ENCODE results near the gene DERL3. TPM values are rescaled to one million over a fixed set of nuclear protein-coding genes. Genes with fewer than 3 reads are reported as not detected.

The DERL3 gene
- polyA plus RNA-seq, 1 experiment: 0.27 TPM

DNA sequence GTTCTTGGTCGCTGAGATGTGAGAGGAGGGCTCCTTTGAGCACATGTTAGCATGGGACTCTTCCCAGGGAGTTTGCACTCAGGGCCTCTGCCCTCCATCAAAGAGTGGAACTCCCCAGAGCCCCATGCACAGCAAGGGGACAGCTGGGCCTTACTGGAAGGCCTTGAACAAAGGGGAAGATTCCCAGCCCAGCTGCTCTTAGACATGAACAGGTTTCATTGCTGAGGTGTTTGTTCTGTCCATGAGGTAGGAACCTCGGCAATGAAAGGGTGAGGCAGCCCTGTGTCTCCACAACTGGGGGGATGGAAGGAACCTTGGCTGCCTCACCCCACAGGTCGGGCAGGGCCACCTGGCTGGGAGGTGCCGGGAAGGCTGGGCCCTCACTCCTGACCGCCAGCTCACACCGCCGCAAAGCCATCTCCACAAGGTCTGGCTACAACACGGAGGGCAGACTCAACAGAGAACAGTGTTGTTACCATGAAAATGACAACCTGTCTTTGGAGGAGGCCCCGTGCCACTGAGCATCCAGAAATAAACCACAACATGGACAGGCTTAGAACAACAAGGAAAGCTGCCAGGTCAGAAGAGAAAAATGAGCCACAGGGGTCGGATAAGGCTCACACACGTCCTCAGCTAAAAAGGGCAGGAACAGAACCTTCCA lies 3.2 kb downstream of the DERL3 start:
- ChIA-PET POLR2A (no interaction called here), CTCF (interaction anchor here (0.6 to 1.8 kb wide), 4 partner anchors 14 to 67 kb away, joined by 3 to 6 read pairs (median 4); no protein-coding TSS in a partner anchor)
- H3K27ac ChIP-seq (ENCODE audit: low read depth, low read length): no peak overlapping the region
- H3K4me3 ChIP-seq (ENCODE audit: low read depth, low read length): no peak overlapping the region
- DNase-seq (ENCODE audit: low read depth, low spot score): no peak
- no peaks in the 10 kb centered on the region for H3K27me3 ChIP-seq (ENCODE audit: control insufficient read depth, insufficient read depth, low read length)
- peaks cover 13% of the 10 kb centered on the region; the same call in 1 of the 2 replicates for H3K9me3 ChIP-seq (ENCODE audit: control insufficient read depth, insufficient read depth, low read length)
- TF ChIP-seq, protein P1, sequence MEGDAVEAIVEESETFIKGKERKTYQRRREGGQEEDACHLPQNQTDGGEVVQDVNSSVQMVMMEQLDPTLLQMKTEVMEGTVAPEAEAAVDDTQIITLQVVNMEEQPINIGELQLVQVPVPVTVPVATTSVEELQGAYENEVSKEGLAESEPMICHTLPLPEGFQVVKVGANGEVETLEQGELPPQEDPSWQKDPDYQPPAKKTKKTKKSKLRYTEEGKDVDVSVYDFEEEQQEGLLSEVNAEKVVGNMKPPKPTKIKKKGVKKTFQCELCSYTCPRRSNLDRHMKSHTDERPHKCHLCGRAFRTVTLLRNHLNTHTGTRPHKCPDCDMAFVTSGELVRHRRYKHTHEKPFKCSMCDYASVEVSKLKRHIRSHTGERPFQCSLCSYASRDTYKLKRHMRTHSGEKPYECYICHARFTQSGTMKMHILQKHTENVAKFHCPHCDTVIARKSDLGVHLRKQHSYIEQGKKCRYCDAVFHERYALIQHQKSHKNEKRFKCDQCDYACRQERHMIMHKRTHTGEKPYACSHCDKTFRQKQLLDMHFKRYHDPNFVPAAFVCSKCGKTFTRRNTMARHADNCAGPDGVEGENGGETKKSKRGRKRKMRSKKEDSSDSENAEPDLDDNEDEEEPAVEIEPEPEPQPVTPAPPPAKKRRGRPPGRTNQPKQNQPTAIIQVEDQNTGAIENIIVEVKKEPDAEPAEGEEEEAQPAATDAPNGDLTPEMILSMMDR (IDR thresholded peaks at IDR 0.05; ENCODE audit: low read depth, low read length): no peak

DNA sequence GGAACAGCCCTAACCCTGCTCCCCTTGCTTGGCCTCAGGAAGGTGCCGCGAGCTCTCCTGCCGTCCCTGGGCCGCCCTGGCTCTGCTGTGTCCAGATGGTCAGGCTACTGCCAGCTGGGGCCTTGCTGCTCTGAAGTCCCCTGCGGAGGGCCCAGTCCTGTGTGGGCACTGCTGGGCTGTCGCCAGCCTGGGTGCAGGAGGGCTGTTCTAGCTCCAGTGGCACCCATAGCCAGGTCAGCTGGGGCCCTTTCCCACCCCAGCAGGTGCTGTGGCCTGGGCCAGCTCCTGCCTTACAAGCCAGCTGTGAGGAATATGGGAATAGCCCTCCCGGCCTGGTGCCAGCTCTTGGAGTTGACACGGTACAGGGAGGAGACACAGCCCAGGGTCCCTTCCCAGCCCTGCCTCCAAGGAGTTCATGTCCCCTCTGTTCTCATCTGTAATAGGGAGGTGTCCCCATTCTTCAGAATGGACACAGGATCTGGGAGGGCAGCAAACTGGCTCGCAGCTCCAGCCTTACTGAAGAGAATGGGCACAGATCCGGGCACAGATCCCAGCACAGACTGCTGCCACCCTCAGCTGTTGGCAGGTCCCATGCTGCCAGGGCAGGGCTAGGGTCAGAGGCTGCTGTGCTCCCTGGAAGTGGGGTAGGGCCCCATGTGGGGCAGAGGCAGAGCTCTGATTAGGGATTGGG lies 3.9 kb downstream of the DERL3 start:
- no peak overlapping the region for H3K4me3 ChIP-seq (ENCODE audit: low read depth, low read length)
- no peaks in the 10 kb centered on the region for H3K27me3 ChIP-seq (ENCODE audit: control insufficient read depth, insufficient read depth, low read length)
- no peak overlapping the region for H3K27ac ChIP-seq (ENCODE audit: low read depth, low read length)
- TF ChIP-seq, protein P1 (IDR thresholded peaks at IDR 0.05; ENCODE audit: low read depth, low read length): no peak
- no peak for DNase-seq (ENCODE audit: low read depth, low spot score)
- ChIA-PET POLR2A (interaction anchor here (0.6 kb wide), 1 partner anchor 13 kb away, joined by 3 read pairs; no protein-coding TSS in a partner anchor), CTCF (interaction anchor here (0.6 to 1.1 kb wide), 3 partner anchors 15 to 66 kb away, joined by 3 to 4 read pairs (median 3); no protein-coding TSS in a partner anchor)
- peaks cover 13% of the 10 kb centered on the region; the same call in 1 of the 2 replicates for H3K9me3 ChIP-seq (ENCODE audit: control insufficient read depth, insufficient read depth, low read length)

DNA sequence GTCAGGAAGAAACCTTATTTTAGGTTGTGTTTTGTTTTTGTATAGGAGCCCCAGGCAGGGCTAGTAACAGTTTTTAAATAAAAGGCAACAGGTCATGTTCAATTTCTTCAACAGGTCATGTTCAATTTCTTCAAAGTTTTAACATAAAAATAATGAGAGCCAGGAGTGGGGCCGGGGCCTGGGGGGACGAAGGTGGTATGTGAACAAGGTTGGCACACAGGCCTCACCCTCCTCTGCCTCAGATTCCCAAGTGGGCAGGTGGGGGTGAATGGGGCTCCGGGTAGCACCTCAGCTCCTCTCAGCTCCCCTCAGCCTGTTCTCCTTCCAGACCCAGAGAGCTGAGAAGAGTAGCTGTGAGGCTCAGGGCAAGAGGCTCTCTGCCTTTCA lies 4.4 kb downstream of the DERL3 start:
- DNase-seq (ENCODE audit: low read depth, low spot score): no peak
- POLR2A ChIA-PET: interaction anchor here (0.6 kb wide), 1 partner anchor 13 kb away, joined by 3 read pairs; no protein-coding TSS in a partner anchor
- CTCF ChIA-PET: interaction anchor here (1.1 kb wide), 2 partner anchors 15 to 66 kb away, joined by 3 to 4 read pairs; no protein-coding TSS in a partner anchor
- H3K27me3 ChIP-seq (ENCODE audit: control insufficient read depth, insufficient read depth, low read length): no peaks in the 10 kb centered on the region
- TF ChIP-seq, protein P1 (IDR thresholded peaks at IDR 0.05; ENCODE audit: low read depth, low read length): no peak
- H3K9me3 ChIP-seq (ENCODE audit: control insufficient read depth, insufficient read depth, low read length): peaks cover 15% of the 10 kb centered on the region
- no peak overlapping the region for H3K27ac ChIP-seq (ENCODE audit: low read depth, low read length)
- H3K4me3 ChIP-seq (ENCODE audit: low read depth, low read length): no peak overlapping the region

DNA sequence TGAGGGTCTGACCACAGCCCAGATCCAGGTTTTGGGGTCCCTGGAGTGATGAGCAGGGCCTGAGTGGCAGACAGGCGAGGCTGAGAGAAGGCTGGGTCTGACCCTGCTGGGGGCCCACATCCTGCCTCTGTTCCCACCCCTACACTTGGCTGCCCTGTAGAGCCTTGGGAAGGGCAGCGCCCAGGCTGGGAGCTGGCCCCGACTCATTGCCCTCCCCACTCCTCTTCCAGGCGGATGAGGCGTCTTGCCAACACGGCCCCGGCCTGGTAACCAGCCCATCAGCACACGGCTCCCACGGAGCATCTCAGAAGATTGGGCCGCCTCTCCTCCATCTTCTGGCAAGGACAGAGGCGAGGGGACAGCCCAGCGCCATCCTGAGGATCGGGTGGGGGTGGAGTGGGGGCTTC lies 4.9 kb downstream of the DERL3 start:
- Histone ChIP-seq H3K9me3 (ENCODE audit: control insufficient read depth, insufficient read depth, low read length) (peaks cover 15% of the 10 kb centered on the region), H3K27me3 (ENCODE audit: control insufficient read depth, insufficient read depth, low read length) (no peaks in the 10 kb centered on the region), H3K4me3 (ENCODE audit: low read depth, low read length) (no peak overlapping the region), H3K27ac (ENCODE audit: low read depth, low read length) (no peak overlapping the region)
- DNase-seq (ENCODE audit: low read depth, low spot score): no peak
- ChIA-PET POLR2A (no interaction called here), CTCF (no interaction called here)
- TF ChIP-seq, protein P1 (IDR thresholded peaks at IDR 0.05; ENCODE audit: low read depth, low read length): no peak

Measured in AG04450 (cell line).